GM12875 (cell line): ENCODE results near the gene BCAM.
"Not testable (repeated sequence)": the region's sequence is repeated elsewhere in the genome, so short reads cannot be mapped to it uniquely, and the experiment has no call there.

ENCODE experiments used
- H3K4me3 ChIP-seq: one replicate; pipeline ENCODE4 v1.5.1; 2011; ENCODE audit warnings: low read depth, low read length, control low read depth
- CTCF ChIP-seq: IDR thresholded peaks from 2 replicates; pipeline ENCODE4 v1.5.1; 2011; ENCODE audit warnings: low read depth, mild to moderate bottlenecking, control low read depth, inconsistent platforms, low read length, moderate library complexity, borderline replicate concordance; ENCODE audit not compliant: insufficient read depth

Gene BCAM

GRCh38 chr19:44772959-44773358 is 35.9 kb upstream of the BCAM start:
- no peak overlapping the region for H3K4me3 ChIP-seq
- TF ChIP-seq CTCF = no peak

- no peak for TF ChIP-seq CTCF
- no peak overlapping the region for H3K4me3 ChIP-seq
Measured at GRCh38 chr19:44775676-44776240, 33.1 kb upstream of the BCAM start.

- no peak for TF ChIP-seq CTCF
- H3K4me3 ChIP-seq = no peak overlapping the region
Measured at GRCh38 chr19:44776402-44777096, 32.4 kb upstream of the BCAM start.

- TF ChIP-seq CTCF = no peak
- no peak within 1 kb of the TSS for H3K4me3 ChIP-seq
Measured at GRCh38 chr19:44777715-44778347, 31.1 kb upstream of the BCAM start, which contains the start of gene CBLC. CBLC (plus strand) TSS chr19:44777890; CDS start chr19:44777932, 42 bp downstream.

- H3K4me3 ChIP-seq = no peak overlapping the region
Measured at GRCh38 chr19:44779150-44779549, 29.8 kb upstream of the BCAM start.

GRCh38 chr19:44781694-44782093 is 27.2 kb upstream of the BCAM start:
- not testable (repeated sequence) for H3K4me3 ChIP-seq

More at GRCh38 chr19:44779150-44779549, 29.8 kb upstream of the BCAM start:
- TF ChIP-seq CTCF = no peak

GRCh38 chr19:44782729-44783128 is 26.2 kb upstream of the BCAM start:
- H3K4me3 ChIP-seq = no peak overlapping the region
- no peak for TF ChIP-seq CTCF
